Activated CD8-positive, alpha-beta memory T cell treated with anti-CD3 and anti-CD28 coated beads for 24 hours (primary cell): ENCODE results near the gene HHEX.

Experiments
- DNase-seq: peaks from one replicate; pipeline ENCODE4 v3.0.0-alpha.2; 2020

Gene HHEX

DNA sequence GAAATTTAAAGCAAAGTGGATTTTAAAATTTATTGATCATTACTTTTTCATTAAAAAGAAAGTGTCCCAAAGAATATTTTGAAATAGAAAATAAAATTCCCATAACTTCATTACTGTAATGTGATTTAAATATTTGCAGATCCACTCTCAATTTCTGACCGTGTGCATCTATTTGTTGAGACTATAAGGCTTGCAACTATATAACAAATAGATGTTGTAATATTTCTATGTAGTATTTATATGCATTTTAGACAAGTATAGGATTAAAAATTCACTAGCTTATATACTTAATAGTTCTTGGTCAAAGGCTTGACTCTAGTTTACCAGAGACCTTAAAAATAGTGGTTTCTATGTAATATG is 3.8 kb downstream of the HHEX start:
- DNase-seq, result no peak

DNA sequence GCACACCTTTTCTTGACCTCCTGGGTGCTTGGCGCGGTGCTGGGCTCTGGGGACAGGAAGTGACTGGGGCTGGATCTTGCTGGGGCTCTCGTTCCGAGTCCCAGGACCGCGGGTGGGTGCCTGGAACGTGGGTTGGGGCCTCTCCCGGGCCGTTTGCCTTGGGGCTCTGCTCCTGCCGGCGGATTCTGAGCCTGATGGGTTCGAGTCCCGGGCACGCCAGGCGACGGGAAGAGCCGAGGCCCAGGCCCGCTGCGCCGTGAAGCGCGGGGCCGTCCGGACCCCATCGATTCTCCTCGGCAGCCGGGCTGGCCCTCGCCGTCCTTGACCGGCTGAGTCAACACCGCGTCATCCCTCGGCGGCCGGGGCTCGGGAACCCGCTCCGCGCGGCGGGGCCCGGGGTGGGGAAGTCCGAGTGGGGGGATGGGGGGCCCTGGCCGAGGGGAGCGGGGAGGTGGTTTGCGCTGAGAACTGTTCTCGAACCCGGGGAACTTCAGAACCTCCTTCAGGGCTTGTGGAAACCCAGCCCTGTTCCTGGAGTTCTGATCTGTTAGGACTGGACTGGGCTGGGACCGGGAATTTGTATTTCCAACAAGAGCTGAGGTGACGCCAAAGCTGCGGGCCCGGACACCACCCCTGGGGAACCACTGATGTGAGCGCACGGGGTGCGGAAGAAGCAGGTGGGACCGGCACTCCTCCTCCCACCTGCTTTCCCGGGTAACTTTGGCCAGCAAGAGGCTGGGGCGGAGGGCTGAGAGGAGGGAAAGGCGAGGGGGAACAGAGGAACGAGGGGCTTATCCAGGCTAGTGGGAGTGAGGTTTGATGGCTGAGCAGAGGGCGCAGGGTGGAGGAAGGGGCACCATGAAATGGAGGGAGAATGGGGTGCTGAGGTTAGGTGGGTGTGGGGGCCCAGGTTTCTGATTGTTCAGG is 6.2 kb downstream of the HHEX start:
- no peak for DNase-seq

DNA sequence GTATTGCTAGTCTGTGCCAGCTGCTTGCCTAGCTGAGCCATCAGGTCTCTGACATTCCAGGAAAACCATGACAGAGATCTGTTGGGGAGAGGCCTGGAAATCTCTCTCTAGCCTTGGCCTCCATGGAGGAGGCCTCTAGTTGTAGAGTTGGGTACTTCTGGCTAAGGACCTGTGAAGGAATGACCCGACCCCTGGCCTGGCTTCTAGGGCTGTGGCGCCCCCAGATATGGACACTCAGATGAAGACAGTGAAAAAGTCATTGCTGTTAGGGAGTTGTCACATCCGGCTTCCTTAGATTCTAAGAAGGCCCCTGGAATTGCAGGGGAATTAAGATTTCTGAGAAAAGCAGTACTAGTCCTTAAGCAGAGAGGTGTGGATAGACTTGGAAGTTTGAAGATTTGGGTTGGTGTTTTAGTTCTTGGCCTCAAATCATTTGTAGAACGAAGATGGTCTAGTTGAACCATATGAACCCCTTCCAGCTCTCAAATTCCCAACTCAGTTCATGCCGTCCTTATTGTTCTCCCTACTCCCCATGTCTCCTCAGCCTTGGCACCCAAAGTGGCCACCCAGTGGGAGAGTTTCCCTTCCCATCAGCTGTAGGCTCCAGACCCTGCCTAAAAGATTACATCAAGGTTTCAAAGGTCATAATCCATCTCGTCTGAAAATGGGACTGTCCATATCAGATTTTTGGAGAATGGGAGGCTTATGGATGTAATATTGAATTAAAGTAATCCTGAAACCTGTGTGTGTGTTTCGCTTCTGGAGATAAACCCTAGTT is 7.0 kb downstream of the HHEX start:
- DNase-seq, result no peak

DNA sequence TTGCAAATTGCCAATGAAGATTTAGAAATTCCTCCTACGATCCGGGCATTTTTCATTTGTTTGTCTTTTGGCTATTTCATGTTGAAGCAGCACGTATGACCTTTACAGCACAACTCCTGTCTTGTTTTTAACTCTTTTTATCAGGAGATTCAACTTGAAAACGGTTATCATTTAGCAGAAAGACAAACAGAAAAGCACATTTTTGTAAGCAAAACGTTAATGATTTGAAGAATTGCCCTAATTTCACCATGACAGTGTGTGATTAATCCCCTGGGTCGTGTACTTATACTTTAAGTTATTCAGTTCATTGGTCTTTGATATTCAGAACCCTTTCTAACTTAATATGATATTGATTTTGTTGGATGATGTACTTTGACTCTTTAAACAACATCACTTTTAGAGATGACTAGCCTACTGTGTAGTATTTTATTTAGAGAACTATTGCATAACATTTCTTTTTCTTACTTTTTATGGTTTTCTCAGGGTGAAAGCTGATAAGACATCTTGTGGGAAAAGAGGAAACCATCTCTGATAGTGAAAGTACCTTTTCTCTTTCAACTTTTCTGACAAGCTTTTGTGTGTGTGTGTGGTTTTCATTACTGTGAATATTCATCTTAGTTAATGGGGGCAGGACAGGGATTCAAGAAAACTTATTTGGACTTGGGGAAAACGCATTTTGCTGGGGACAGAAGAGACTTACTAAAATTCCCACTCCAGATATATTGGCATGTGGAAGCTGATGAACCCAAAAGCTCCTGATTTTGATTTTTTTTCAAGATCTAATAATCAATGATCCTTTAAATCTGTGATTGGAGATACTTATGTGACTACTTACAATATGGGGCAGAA is 8.1 kb downstream of the HHEX start:
- DNase-seq, result no peak

DNA sequence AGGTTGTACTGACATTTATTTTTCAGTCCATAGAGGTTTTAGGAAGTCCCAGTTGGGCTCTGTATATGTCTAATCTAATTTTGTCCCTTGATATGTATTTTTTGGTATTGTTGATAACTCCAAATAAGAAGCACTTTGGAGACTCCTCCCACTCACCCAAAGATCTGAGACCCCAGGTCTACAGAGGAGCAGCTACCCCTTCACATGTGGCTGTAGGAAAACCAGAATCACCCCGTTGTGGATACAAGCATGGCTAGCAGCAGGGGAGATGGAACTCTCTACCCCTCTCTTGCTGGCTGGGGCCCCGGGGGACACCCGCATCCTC is 9.4 kb downstream of the HHEX start:
- DNase-seq, result no peak

DNA sequence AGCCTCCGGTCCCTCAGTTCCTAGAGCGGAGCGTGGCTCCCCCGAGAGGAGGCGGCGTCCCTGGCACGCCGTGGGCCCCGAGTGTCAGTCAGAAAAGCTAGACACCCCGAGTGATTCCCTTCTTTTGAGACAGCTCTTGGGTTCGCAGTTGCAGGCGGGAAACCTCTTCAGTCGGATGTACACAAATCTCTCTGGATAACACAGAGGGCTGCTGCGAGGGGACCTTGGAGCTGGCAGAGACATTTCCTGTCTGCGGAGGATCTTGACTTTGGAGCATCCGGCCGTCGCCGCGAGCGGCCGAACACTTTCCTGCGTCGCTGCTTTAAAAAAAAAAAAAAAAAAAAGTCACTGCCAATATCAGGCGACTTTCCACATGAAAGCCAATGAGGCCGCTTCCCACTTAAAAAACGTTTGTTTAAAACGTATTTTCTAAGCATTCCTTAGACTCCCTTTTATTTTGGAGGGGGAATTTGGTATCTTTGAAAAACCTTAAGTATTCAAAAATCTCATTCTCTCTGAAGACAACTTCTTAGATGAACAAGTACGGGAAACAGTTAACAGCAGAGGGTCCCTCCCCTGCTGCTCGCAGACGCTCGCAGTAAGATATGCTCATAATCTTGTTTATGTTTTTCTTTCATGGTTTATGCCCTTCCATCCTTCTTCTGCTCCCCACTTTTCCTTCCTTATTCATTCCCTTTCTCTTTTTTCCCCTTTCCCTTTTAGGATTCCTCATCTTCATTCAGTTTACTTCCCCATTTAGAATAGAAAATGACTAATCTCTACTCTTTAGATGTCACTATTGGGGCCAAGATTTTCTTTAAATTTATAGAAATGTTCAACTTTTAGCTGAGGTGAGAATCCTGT is 10.0 kb downstream of the HHEX start:
- DNase-seq, result peak; percentile 70

DNA sequence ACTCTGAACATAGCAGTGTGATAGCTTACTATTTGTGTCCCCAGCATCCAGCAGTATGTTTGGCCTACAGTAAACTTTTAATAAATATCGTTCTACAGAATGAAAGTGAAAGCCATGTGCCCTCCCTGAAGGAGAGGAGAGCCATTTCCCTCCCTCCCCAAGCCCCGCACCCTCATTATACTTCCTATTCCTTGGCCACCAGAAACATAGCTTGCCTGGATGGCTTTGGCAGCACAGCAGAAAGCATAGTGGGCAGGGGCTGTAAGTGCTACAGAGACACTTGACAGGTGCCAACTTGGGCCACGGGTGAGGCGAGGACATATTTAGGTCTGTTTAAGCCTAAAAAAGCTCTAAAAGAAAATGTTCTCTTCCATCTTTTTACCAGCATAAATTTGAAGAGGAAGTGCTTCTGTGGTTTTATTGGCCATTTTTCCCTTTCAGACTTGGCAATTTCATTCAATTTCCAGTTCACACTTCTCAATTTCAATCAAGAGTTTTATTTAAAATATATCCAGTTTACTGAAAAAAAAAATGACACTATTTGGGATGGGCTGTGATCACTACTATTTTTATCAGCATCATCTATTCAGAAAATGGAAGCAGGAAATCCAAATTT is 12.7 kb downstream of the HHEX start:
- no peak for DNase-seq

DNA sequence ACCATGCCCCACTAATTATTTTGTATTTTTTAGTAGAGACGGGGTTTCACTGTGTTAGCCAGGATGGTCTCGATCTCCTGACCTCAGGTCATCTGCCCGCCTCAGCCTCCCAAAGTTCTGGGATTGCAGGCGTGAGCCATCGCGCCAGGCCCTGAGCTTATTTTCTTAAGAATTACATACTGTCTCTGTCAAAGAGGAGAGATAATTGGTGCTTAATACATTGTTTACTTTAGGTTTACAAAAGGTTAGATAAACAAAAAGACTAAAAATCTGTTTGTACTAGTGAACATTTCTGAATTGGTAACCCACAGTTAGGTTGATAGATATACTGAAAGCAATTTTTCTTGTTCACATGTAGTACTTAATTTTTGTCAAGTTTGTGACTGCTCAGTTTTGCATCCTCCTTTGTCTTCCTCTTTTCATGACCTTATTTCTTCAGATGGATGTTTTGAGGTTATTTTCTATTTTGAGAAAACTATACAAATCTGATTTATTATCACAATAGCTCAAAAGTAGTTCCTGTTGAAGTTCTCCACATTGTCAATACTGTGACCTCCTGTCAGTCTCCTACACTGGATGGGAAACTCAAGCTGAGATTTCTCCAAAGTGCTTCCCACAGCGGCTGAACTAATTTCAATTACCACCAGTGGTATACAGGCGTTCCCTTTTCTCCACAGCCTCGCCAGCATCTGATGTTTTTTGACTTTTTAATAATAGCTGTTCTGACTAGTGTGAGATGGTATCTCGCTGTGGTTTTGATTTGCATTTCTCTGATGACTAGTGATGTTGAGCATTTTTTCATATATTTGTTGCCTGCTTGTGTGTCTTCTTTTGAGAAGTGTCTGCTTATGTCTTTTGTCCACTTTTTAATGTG is 22.5 kb downstream of the HHEX start:
- no peak for DNase-seq

DNA sequence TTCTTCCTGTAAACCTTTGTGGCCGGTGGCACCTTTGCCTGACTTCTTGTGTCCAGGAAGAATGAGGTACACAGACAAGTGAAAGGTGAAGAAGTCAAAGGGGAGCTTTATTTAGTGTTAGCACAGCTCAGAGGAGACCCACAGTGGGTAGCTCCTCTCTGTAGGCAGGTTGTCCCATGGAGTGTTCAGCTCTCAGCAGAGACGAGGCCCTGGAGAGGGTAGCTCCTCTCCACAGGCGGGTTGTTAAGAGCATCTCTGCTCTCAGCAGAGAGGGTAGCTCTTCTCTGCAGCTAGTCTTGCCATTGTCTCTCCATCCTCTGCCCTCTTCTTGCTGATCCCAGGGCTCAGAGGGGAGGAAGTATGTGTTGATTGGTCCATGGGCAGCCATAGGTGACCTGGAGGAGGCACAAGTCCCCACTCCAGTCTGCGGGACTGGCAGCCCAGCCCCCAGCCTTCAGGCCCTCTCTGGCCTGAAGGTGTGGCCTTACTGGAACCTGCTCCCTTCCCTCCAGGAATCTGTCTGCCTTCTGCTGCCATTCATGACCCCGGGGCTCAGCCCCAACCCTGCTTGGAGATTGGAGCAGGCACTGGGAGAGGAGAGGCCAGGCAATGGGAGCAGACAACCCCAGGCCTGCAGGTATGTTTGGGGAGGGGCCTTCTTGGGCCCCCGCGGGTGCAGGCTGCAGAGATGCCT is 24.5 kb downstream of the HHEX start:
- no peak for DNase-seq

DNA sequence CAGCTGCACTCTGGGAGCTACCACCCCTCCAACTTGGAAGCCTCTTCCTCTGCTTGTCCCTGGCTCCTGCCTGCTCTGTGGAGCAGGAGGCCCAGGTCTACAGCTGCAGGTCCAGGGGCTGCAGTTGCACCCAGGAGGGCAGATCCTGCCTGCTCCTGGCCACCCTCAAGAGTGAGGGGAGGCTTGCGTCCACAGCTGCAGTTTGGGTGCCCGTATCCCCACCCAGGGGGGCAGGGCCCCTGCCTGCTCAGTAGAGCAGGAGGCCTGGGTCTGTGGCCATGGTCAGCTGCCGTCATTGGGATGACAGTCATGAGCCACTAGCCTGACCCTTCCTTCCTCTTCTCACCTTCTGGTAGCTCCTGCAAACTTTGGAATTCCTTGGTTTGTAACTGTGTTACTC is 25.1 kb downstream of the HHEX start:
- DNase-seq, result no peak

DNA sequence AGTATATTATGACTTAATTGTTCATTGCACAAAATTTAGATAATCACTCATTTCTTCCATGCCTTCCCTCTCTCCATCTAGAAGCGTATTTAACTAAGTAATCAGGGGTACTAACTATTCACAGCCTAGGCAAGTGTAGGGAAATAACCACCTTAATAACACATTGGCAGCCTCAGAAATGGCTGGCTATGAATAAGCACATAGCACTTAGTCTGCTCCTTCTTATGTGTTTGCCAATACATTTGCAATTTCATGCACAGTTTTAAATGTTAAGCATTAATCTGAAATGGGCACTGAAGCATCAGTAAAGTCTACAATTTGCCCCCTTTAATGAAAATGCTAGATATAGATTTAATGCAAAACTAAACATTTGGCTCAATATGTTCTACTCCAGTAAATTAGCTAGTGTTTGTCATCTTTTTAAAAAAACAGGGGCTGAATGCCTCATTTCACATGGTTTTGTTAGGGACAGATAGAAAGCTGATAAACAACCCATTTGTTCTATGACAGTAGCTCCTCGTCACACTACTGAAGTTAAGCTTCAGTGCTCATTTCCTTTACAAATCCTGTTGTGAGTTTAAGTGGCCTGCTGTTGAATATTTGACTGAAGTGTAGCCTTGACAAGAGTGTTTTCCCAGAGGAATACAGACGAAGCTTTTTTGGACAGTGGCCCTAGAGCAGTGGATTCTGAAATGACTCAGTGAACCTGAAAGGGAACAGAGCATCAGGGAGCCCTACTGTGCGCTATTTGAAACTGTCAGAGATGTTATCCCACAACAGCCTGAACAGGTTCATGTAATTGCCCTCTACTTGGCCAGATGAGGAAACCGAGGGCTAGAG is 30.5 kb downstream of the HHEX start:
- no peak for DNase-seq

DNA sequence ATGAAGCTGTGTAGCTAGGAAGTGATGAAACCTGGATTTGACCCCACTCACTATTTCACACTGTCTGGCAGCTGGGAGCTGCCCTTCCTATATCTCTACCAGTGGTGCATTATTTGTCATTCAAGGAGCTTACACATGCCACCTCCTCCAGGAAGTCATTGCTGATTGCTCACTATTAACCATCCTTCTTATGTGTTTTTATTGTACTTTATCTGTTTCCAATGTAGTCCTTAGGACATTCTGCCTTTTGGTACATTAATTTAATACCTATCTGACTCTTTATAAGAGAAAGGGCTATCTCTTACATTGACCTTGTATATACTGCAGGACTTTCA is 31.0 kb downstream of the HHEX start:
- DNase-seq, result no peak

DNA sequence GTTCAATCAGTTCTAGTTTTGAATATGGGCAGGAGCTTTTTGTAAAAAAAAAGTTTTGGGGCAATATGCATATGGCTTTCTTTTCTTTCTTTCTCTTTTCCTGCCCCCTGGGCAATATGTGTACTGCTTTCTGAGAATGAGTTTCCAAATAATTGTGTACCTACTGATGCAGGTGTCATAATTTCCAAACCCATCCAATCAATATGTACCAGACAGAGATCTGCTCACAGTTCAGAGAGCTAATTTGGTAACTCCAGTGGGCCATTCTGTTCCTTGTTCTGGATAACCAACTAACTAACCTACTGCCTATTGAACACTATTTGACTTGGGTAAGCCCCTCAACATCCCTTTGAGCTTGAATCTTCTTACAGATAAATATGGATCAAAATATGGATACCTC is 32.6 kb downstream of the HHEX start:
- DNase-seq, result no peak

DNA sequence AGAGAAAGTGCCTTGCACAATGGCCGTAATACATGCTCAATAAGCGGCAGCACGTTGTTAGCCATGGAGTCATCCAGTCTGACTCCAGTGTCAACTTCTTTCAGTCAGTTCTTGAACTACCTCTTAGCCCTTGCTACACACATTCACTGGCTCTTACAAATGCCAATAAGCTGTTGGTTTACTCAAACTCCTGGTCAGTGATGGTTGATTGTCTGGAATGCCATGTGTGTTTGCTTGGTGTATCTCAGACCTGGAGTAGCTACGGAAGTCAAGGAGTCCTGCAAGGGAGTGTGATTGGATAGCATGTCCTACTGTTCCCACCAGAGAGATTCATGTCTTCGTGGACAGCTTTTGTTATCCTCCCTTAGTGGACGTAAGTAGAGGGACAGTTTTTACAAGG is 37.4 kb downstream of the HHEX start:
- DNase-seq, result no peak

DNA sequence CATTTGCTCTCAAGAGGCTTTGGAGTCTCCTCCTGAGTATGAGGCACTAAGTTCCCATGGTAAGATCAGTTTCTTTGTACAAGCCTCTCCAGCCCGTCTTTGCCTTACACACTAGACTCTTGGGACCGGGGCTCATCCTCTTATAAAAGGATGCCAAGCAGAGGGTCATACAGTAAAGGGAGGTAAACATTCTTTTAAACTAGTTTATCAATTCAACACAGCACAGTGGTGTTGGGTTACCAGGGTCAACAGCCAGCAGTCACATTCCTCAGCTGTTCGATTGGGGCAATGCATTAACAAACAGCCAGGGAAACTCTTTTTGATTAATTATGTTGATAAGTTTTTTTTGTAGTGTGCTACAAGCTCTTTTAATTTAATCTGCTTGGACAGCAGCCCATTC is 37.8 kb downstream of the HHEX start:
- no peak for DNase-seq

DNA sequence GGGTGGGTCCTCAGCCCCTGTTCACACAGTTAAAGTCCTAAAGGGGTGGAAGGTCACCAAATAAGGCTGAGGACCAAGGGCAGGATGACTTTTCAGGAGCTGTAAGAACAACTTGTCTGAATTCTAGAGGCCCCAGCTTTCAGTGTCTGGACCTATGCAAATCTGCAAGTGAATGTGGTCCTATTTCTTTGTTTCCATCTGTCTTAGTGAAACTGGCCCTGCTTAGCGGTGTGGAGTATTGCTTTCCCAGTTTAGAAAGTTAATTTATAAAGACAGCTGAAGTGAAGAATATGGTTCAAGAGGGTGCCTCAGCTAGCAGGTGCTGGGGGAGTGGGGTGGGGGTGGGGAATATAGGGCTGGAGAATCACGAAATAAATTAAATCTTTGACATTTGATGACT is 40.1 kb downstream of the HHEX start:
- DNase-seq, result no peak

DNA sequence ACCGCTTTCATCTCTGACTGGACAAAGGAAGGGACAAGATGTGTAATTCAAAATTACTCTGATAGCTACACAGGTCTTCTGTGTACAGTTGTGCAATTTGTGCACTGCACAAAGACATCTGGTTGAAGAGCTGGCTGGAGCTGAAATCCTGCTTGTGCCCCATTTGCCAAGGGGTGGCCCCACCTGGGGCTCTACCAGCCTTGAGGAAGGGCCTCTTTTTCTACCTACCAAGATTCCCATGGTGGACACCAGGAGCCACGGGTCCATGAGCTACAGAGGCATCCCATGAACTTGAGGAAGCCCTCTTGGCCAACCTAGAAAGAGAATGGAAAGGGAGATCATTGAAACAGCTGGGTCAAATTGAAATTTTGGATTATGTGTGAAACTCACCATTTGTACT is 43.2 kb downstream of the HHEX start:
- no peak for DNase-seq

DNA sequence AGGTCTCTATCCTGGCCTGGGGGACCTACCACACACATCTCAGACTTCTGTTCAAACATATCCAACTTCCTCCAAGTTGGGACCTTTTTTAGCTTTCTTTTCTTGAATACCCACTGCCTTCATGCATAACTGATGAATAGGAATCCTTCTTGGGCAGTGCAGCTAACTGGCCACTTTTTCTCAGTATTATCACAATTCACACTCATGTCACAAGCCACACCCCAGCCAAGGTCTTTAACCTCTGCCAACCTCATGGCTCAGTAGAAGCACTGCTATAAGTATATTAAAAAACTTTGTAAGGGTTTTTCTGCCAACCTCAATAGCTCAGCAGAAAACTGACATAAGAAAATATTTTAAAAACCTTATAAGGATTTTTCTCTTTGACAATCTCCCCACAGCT is 44.5 kb downstream of the HHEX start:
- no peak for DNase-seq

DNA sequence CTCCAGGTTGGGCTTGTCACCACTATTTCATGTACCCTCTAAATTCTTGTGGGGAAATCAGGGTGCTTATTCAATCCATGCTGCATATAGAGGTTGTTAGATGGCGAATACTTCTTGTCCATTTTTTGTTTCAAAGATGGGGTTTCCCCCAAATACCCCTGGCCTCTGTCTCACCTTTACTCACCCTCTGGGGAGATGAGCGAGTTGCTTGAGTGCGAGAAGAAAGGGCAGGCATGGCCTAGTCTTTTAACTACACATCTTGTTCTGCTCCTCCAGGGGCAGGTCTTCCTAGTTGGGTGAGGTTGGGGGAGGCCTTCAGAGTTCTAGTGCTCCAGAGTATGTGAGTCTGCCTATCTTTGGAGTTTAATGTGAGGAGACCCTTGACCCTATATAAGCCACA is 46.2 kb downstream of the HHEX start:
- no peak for DNase-seq

DNA sequence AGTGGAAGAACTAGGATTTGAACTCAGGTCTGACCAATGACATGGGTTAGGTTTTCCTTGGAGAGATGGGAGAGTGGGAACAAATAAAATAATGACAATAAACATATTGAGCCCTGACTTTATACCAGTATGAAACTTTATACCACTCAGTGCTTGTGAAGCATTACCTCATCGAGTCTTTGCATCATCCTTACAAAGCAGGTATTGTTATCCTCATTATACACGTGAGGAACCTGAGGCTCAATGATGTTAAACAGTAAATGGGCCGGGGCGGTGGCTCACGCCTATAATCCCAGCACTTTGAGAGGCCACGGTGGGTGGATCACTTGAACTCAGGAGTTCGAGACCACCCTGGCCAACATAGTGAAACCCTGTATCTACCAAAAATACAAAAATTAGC is 47.7 kb downstream of the HHEX start:
- DNase-seq, result no peak
